H9 (cell line): ENCODE measurements around the gene CIT. TPM values are rescaled to one million over a fixed set of nuclear protein-coding genes. Genes with fewer than 3 reads are reported as not detected.

Experiments
- DNase-seq: peaks from one replicate; pipeline ENCODE4 v3.0.0-alpha.2; 2017
- H2AFZ ChIP-seq: one replicate; pipeline ENCODE4 v1.6.1; 2013; ENCODE audit warnings: mild to moderate bottlenecking, low read length, control low read depth, moderate library complexity
- H2AK5ac ChIP-seq: 2 replicates; pipeline ENCODE4 v1.6.1; 2013; ENCODE audit warnings: low read length, control low read depth, mixed read lengths; ENCODE audit not compliant: insufficient read length
- H2BK120ac ChIP-seq: one replicate; pipeline ENCODE4 v1.6.1; 2013; ENCODE audit warnings: low read depth, mild to moderate bottlenecking, low read length, control low read depth, inconsistent platforms; ENCODE audit not compliant: poor library complexity, severe bottlenecking
- H2BK12ac ChIP-seq: 2 replicates; pipeline ENCODE4 v1.6.1; 2013; ENCODE audit warnings: low read length, control low read depth, mixed read lengths, low read depth; ENCODE audit not compliant: insufficient read length
- H2BK15ac ChIP-seq: 2 replicates; pipeline ENCODE4 v1.6.1; 2013; ENCODE audit warnings: low read depth, low read length, control low read depth
- H2BK20ac ChIP-seq: one replicate; pipeline ENCODE4 v1.6.1; 2013; ENCODE audit warnings: low read depth, mild to moderate bottlenecking, low read length, control low read depth, inconsistent platforms; ENCODE audit not compliant: poor library complexity, severe bottlenecking
- H2BK5ac ChIP-seq: 2 replicates; pipeline ENCODE4 v1.6.1; 2013; ENCODE audit warnings: low read length, control low read depth, mixed read lengths; ENCODE audit not compliant: insufficient read length
- H3K14ac ChIP-seq: 2 replicates; pipeline ENCODE4 v1.6.1; 2013; ENCODE audit warnings: low read length, control low read depth; ENCODE audit not compliant: insufficient read depth
- H3K18ac ChIP-seq: 2 replicates; pipeline ENCODE4 v1.6.1; 2013; ENCODE audit warnings: low read depth, mild to moderate bottlenecking, mixed read lengths, low read length, control low read depth; ENCODE audit not compliant: insufficient read length
- H3K23ac ChIP-seq: 2 replicates; pipeline ENCODE4 v1.6.1; 2013; ENCODE audit warnings: low read length, control low read depth, mixed read lengths, low read depth; ENCODE audit not compliant: insufficient read length
- H3K23me2 ChIP-seq: 2 replicates; pipeline ENCODE4 v1.6.1; 2013; ENCODE audit warnings: low read depth, mild to moderate bottlenecking, mixed read lengths, low read length, control low read depth; ENCODE audit not compliant: insufficient read length, poor library complexity, severe bottlenecking
- H3K27ac ChIP-seq: 2 replicates; pipeline ENCODE4 v1.5.1; 2013; ENCODE audit warnings: low read length, control low read depth, mixed read lengths, low read depth; ENCODE audit not compliant: insufficient read length
- H3K27me3 ChIP-seq: 2 replicates; pipeline ENCODE4 v1.6.1; 2013; ENCODE audit warnings: low read length, control low read depth, inconsistent platforms; ENCODE audit not compliant: insufficient read depth
- H3K4ac ChIP-seq: 2 replicates; pipeline ENCODE4 v1.6.1; 2013; ENCODE audit warnings: low read depth, mild to moderate bottlenecking, control low read depth, inconsistent platforms, low read length, moderate library complexity
- H3K4me1 ChIP-seq: 2 replicates; pipeline ENCODE4 v1.6.1; 2013; ENCODE audit warnings: low read length, control low read depth, inconsistent platforms; ENCODE audit not compliant: insufficient read depth
- H3K4me2 ChIP-seq: 2 replicates; pipeline ENCODE4 v1.6.1; 2013; ENCODE audit warnings: low read length, control low read depth, mixed read lengths; ENCODE audit not compliant: insufficient read length, insufficient read depth
- H3K56ac ChIP-seq: 2 replicates; pipeline ENCODE4 v1.6.1; 2013; ENCODE audit warnings: low read depth, mild to moderate bottlenecking, mixed read lengths, low read length, control low read depth; ENCODE audit not compliant: insufficient read length
- H3K79me1 ChIP-seq: 2 replicates; pipeline ENCODE4 v1.6.1; 2013; ENCODE audit warnings: low read depth, mild to moderate bottlenecking, moderate library complexity, low read length, control low read depth, inconsistent platforms; ENCODE audit not compliant: insufficient read depth, poor library complexity, severe bottlenecking
- H3K79me2 ChIP-seq: 2 replicates; pipeline ENCODE4 v1.6.1; 2013; ENCODE audit warnings: low read length, control low read depth, inconsistent platforms; ENCODE audit not compliant: insufficient read depth
- H3K9ac ChIP-seq: 2 replicates; pipeline ENCODE4 v1.6.1; 2013; ENCODE audit warnings: low read length, control low read depth, mixed read lengths; ENCODE audit not compliant: insufficient read length; ENCODE audit errors: extremely low read depth
- H3K9me3 ChIP-seq: one replicate; pipeline ENCODE4 v1.6.1; 2013; ENCODE audit warnings: low read depth, low read length, inconsistent platforms; ENCODE audit not compliant: control insufficient read depth
- H3T11ph ChIP-seq: one replicate; pipeline ENCODE4 v1.6.1; 2013; ENCODE audit warnings: mild to moderate bottlenecking, low read length, control low read depth, inconsistent platforms
- H4K20me1 ChIP-seq: one replicate; pipeline ENCODE4 v1.6.1; 2013; ENCODE audit not compliant: control insufficient read depth, insufficient read length, insufficient read depth
- H4K5ac ChIP-seq: 2 replicates; pipeline ENCODE4 v1.6.1; 2013; ENCODE audit warnings: low read depth, mild to moderate bottlenecking, mixed read lengths, low read length, control low read depth; ENCODE audit not compliant: insufficient read length
- H4K8ac ChIP-seq: replicated peaks from 2 replicates; pipeline ENCODE4 v1.6.1; 2013; ENCODE audit warnings: low read length, control low read depth, mixed read lengths, low read depth; ENCODE audit not compliant: insufficient read length
- H4K91ac ChIP-seq: 2 replicates; pipeline ENCODE4 v1.6.1; 2013; ENCODE audit warnings: low read depth, mild to moderate bottlenecking, moderate library complexity, mixed read lengths, low read length, control low read depth; ENCODE audit not compliant: insufficient read length
- H3K27ac Mint-ChIP-seq, 3 experiments: 2 replicates in 2 of 3; 3 replicates in 1 of 3; pipeline ENCODE4 v1.8.0; 2020 to 2021; ENCODE audit warnings: mixed read lengths in 3 of 3, mild to moderate bottlenecking in 1 of 3, moderate library complexity in 1 of 3
- H3K27me3 Mint-ChIP-seq: 2 replicates; pipeline ENCODE4 v1.8.0; 2021; ENCODE audit warnings: low read depth, mild to moderate bottlenecking, moderate library complexity, mixed read lengths
- H3K36me3 Mint-ChIP-seq, 3 experiments: 2 replicates in 2 of 3; 3 replicates in 1 of 3; pipeline ENCODE4 v1.8.0; 2020 to 2021; ENCODE audit warnings: low read depth in 3 of 3, mixed read lengths in 3 of 3; ENCODE audit not compliant: insufficient read depth in 1 of 3
- H3K4me1 Mint-ChIP-seq, 2 experiments: 2 replicates each; pipeline ENCODE4 v1.8.0; 2020; ENCODE audit warnings: mixed read lengths in 2 of 2
- H3K4me3 Mint-ChIP-seq, 2 experiments: 2 replicates in 1 of 2; 3 replicates in 1 of 2; pipeline ENCODE4 v1.8.0; 2020 to 2021; ENCODE audit warnings: mild to moderate bottlenecking in 2 of 2, mixed read lengths in 2 of 2, moderate library complexity in 1 of 2
- H3K9me3 Mint-ChIP-seq, 2 experiments: 2 replicates in 1 of 2; 3 replicates in 1 of 2; pipeline ENCODE4 v1.8.0; 2020; ENCODE audit warnings: mild to moderate bottlenecking in 2 of 2, mixed read lengths in 2 of 2, moderate library complexity in 1 of 2
- WGBS: extraction: QIAGEN DNeasy Blood & Tissue Kit; methylation state at CpG from one replicate; pipeline ENCODE4 v1.1.7; 2013; ENCODE audit warnings: missing lambda C conversion rate, low lambda C conversion rate, mixed read lengths; ENCODE audit not compliant: insufficient read length; ENCODE audit errors: extremely low coverage; 5-methylcytosine and 5-hydroxymethylcytosine counted together
- total RNA-seq: library from RNA; stranded (reverse); gene quantifications from 2 replicates; pipeline ENCODE4 v1.2.1, GENCODE V29; 2021
- TF ChIP-seq, protein P1 (sequence below): fragments of 200-600 bp; sonication (generic); conservative IDR thresholded peaks from 3 replicates; pipeline ENCODE4 v1.8.0; 2021; ENCODE audit warnings: antibody characterized with exemption, mild to moderate bottlenecking

The CIT gene
- total RNA-seq, 1 experiment from 2014 or later: 55.3 TPM

DNA sequence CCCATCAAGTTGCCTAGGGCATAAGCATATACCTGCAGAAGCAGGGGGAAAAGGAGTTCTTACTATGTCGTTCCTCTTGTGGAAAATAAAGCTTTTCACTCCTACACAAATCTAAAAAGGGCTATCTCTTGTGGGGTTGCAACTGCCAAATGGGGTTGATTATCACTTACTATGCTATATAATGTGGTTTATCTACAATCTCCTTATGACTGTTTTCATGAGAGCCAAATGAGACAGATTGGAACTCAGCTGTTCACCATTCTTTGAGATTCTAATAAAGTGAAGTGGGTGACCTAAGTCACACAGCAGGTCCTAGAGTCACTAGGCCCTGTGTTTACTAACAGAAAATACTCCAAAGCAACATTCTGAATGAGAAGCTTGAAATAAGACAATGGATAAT lies 47.7 kb downstream of the CIT start:
- Histone ChIP-seq H2AK5ac (no peak overlapping the region), H4K8ac (no peak overlapping the region), H2BK20ac (no peak overlapping the region), H2BK5ac (no peak overlapping the region), H2BK120ac (no peak overlapping the region), H3K27ac (no peak overlapping the region), H3K23ac (no peak overlapping the region), H3T11ph (no peak overlapping the region), H3K18ac (no peak overlapping the region), H2BK12ac (no peak overlapping the region), H3K23me2 (no peaks in the 10 kb centered on the region), H3K4ac (no peak overlapping the region), H4K5ac (no peak overlapping the region), H3K14ac (no peak overlapping the region), H3K9me3 (no peaks in the 10 kb centered on the region), H2BK15ac (no peak overlapping the region), H2AFZ (no peak overlapping the region), H3K9ac (no peak overlapping the region), H3K79me2 (no peaks in the 10 kb centered on the region), H3K56ac (no peak overlapping the region), H3K27me3 (no peaks in the 10 kb centered on the region), H3K4me2 (no peak overlapping the region), H3K79me1 (no peaks in the 10 kb centered on the region), H3K4me1 (no peaks in the 10 kb centered on the region), H4K20me1 (no peaks in the 10 kb centered on the region), H4K91ac (no peak overlapping the region)
- Mint-ChIP-seq H3K4me3 (no peak overlapping the region), H3K9me3 (no peaks in the 10 kb centered on the region), H3K4me1 (no peaks in the 10 kb centered on the region), H3K27ac (no peak overlapping the region), H3K27me3 (no peaks in the 10 kb centered on the region), H3K36me3 (peaks cover 22 to 71% (median 53%) of the 10 kb centered on the region in 3 experiments; a peak in 5 of 7 replicates)
- DNase-seq: no peak
- no CpG with 5 or more reads among the region's 1 CpG for WGBS
- TF ChIP-seq, protein P1, sequence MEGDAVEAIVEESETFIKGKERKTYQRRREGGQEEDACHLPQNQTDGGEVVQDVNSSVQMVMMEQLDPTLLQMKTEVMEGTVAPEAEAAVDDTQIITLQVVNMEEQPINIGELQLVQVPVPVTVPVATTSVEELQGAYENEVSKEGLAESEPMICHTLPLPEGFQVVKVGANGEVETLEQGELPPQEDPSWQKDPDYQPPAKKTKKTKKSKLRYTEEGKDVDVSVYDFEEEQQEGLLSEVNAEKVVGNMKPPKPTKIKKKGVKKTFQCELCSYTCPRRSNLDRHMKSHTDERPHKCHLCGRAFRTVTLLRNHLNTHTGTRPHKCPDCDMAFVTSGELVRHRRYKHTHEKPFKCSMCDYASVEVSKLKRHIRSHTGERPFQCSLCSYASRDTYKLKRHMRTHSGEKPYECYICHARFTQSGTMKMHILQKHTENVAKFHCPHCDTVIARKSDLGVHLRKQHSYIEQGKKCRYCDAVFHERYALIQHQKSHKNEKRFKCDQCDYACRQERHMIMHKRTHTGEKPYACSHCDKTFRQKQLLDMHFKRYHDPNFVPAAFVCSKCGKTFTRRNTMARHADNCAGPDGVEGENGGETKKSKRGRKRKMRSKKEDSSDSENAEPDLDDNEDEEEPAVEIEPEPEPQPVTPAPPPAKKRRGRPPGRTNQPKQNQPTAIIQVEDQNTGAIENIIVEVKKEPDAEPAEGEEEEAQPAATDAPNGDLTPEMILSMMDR: no peak
